SK-N-SH (cell line): Measurements from ENCODE around the gene ZDHHC14. TPM values are rescaled to one million over a fixed set of nuclear protein-coding genes. Genes with fewer than 3 reads are reported as not detected.

Experiments
- CTCF ChIA-PET: fragments of 300-600, 350-600 bp; formaldehyde crosslinking; extraction: SDS; loops from one replicate; lab custom pipeline; 2021; lab: Yijun Ruan, JAX
- POLR2A ChIA-PET: fragments of 350-600 bp; sonication (Branson Sonifier 250); formaldehyde crosslinking; extraction: SDS; loops from one replicate; lab custom pipeline; 2020; ENCODE audit warnings: antibody characterized with exemption, inconsistent platforms; lab: Yijun Ruan, JAX
- DNase-seq: peaks from one replicate; pipeline ENCODE4 v3.0.0; 2012
- H2AFZ ChIP-seq: fragments of 200-600 bp; sonication (generic); 2 replicates; pipeline ENCODE4 v1.8.1; 2016; ENCODE audit warnings: antibody characterized with exemption, mild to moderate bottlenecking, low read depth
- H3F3A ChIP-seq: fragments of 200-600 bp; sonication (generic); replicated peaks from 2 replicates; pipeline ENCODE3; 2016; ENCODE audit warnings: antibody characterized with exemption, mild to moderate bottlenecking; ENCODE audit not compliant: insufficient read depth
- H3K27ac ChIP-seq, 2 experiments: fragments of 200-500 bp in 1 of 2; fragments of 200-600 bp in 1 of 2; sonication (Bioruptor generic) in 1 of 2; sonication (generic), shearing (Covaris generic) in 1 of 2; 2 replicates each; pipeline versions ENCODE4 v1.5.1 to v1.6.1; 2014 to 2016; ENCODE audit warnings: low read depth in 2 of 2, inconsistent platforms in 1 of 2, low read length in 1 of 2, mild to moderate bottlenecking in 1 of 2, mixed read lengths in 1 of 2
- H3K27me3 ChIP-seq: fragments of 200-600 bp; sonication (generic), shearing (Covaris generic); 2 replicates; pipeline ENCODE4 v1.6.1; 2016; ENCODE audit warnings: mixed run types; ENCODE audit not compliant: insufficient read depth
- H3K36me3 ChIP-seq, 2 experiments: fragments of 200-500 bp in 1 of 2; fragments of 200-600 bp in 1 of 2; sonication (Bioruptor generic) in 1 of 2; sonication (generic) in 1 of 2; replicated peaks in 1 of 2; 2 replicates each; pipeline versions ENCODE3 to v1.5.1; 2014 to 2016; ENCODE audit warnings: low read length in 1 of 2, mild to moderate bottlenecking in 1 of 2; ENCODE audit not compliant: insufficient read depth in 2 of 2, control insufficient read depth in 1 of 2
- H3K4me1 ChIP-seq, 2 experiments: fragments of 200-500 bp in 1 of 2; fragments of 200-600 bp in 1 of 2; sonication (Bioruptor generic) in 1 of 2; sonication (generic), shearing (Covaris generic) in 1 of 2; 2 replicates each; pipeline versions ENCODE4 v1.5.1 to v1.6.1; 2014 to 2016; ENCODE audit warnings: low read depth in 1 of 2, low read length in 1 of 2, mixed run types in 1 of 2; ENCODE audit not compliant: insufficient read depth in 2 of 2, control insufficient read depth in 1 of 2
- H3K4me2 ChIP-seq: fragments of 200-600 bp; sonication (generic), shearing (Covaris generic); 2 replicates; pipeline ENCODE4 v1.6.1; 2017; ENCODE audit warnings: mixed run types
- H3K4me3 ChIP-seq, 2 experiments: fragments of 200-500 bp in 1 of 2; fragments of 200-600 bp in 1 of 2; sonication (Bioruptor generic) in 1 of 2; sonication (generic), shearing (Covaris generic) in 1 of 2; 2 replicates each; pipeline versions ENCODE4 v1.5.1 to v1.8.1; 2014 to 2016; ENCODE audit warnings: low read depth in 2 of 2, inconsistent platforms in 1 of 2, low read length in 1 of 2, mild to moderate bottlenecking in 1 of 2, mixed read lengths in 1 of 2, moderate library complexity in 1 of 2
- H3K79me2 ChIP-seq: fragments of 200-600 bp; sonication (generic); 2 replicates; pipeline ENCODE4 v1.8.1; 2017; ENCODE audit warnings: mild to moderate bottlenecking; ENCODE audit not compliant: insufficient read depth
- H3K9ac ChIP-seq: fragments of 200-600 bp; sonication (generic); 2 replicates; pipeline ENCODE4 v1.6.1; 2017; ENCODE audit warnings: mixed run types
- H3K9me2 ChIP-seq: fragments of 200-600 bp; sonication (generic); 2 replicates; pipeline ENCODE4 v1.6.1; 2017; ENCODE audit warnings: mixed run types
- H3K9me3 ChIP-seq: fragments of 200-600 bp; sonication (generic); 2 replicates; pipeline ENCODE4 v1.6.1; 2017; ENCODE audit warnings: mixed run types, mild to moderate bottlenecking, moderate library complexity
- H4K20me1 ChIP-seq: fragments of 200-600 bp; sonication (generic); 2 replicates; pipeline ENCODE4 v1.6.1; 2017; ENCODE audit warnings: mild to moderate bottlenecking, mixed run types; ENCODE audit not compliant: insufficient read depth
- CHD2 ChIP-seq: fragments of 150-350 bp; IDR thresholded peaks from 2 replicates; pipeline ENCODE4 v1.6.1; 2018; ENCODE audit warnings: low read length; ENCODE audit not compliant: partially characterized antibody
- ELF1 ChIP-seq: IDR thresholded peaks from 2 replicates; pipeline ENCODE4 v1.4.0; 2012
- EP300 ChIP-seq, 2 experiments: IDR thresholded peaks; 2 replicates each; pipeline versions ENCODE4 v1.4.0 to v1.6.1; 2012; ENCODE audit warnings: borderline replicate concordance in 1 of 2, low read depth in 1 of 2, low read length in 1 of 2
- EZH2phosphoT487 ChIP-seq: fragments of 200-600 bp; sonication (generic); IDR thresholded peaks from 2 replicates; pipeline ENCODE4 v1.6.1; 2017; ENCODE audit warnings: low read depth, mixed run types, mild to moderate bottlenecking, antibody characterized with exemption, moderate library complexity, borderline replicate concordance
- FOSL2 ChIP-seq: IDR thresholded peaks from 2 replicates; pipeline ENCODE4 v1.4.0; 2012; ENCODE audit warnings: low read depth, mild to moderate bottlenecking, moderate library complexity, borderline replicate concordance
- FOXM1 ChIP-seq: IDR thresholded peaks from 2 replicates; pipeline ENCODE4 v1.4.0; 2012; ENCODE audit warnings: low read depth, mild to moderate bottlenecking
- GABPA ChIP-seq: IDR thresholded peaks from 2 replicates; pipeline ENCODE4 v1.4.0; 2012; ENCODE audit warnings: low read depth, mild to moderate bottlenecking
- GATA2 ChIP-seq: sonication (generic); formaldehyde crosslinking; IDR thresholded peaks from 2 replicates; pipeline ENCODE4 v1.5.0; 2020; ENCODE audit warnings: mild to moderate bottlenecking, missing genetic modification reagents
- JUND ChIP-seq: IDR thresholded peaks from 2 replicates; pipeline ENCODE4 v1.4.0; 2012
- MAX ChIP-seq: IDR thresholded peaks from 2 replicates; pipeline ENCODE4 v1.4.0; 2012; ENCODE audit warnings: low read depth
- MEF2A ChIP-seq: IDR thresholded peaks from 2 replicates; pipeline ENCODE4 v1.4.0; 2012; ENCODE audit warnings: low read depth, borderline replicate concordance
- MXI1 ChIP-seq: IDR thresholded peaks from 2 replicates; pipeline ENCODE4 v1.6.1; 2012; ENCODE audit warnings: mild to moderate bottlenecking, low read depth, low read length, improper control_type of control experiment
- PBX3 ChIP-seq: IDR thresholded peaks from 2 replicates; pipeline ENCODE4; 2012
- RFX5 ChIP-seq: IDR thresholded peaks from 2 replicates; pipeline ENCODE4 v1.6.1; 2012; ENCODE audit warnings: mild to moderate bottlenecking, improper control_type of control experiment, low read length
- RXRA ChIP-seq: IDR thresholded peaks from 2 replicates; pipeline ENCODE4 v1.4.0; 2012; ENCODE audit warnings: low read depth, mild to moderate bottlenecking, borderline replicate concordance
- SMC3 ChIP-seq: IDR thresholded peaks from 2 replicates; pipeline ENCODE4 v1.6.1; 2012; ENCODE audit warnings: low read depth, low read length, improper control_type of control experiment
- WGBS: methylation state at CpG from one replicate; pipeline ENCODE4 v1.1.6; 2017; ENCODE audit warnings: low lambda C conversion rate; 5-methylcytosine and 5-hydroxymethylcytosine counted together
- polyA plus RNA-seq, 3 experiments: library from polyadenylated mRNA; depleted of rRNA; stranded (reverse); fragments of >200 nt; gene quantifications; 2 replicates each; pipeline ENCODE4 v1.2.3, GENCODE V29; 2012
- TF ChIP-seq, protein P1 (sequence below): fragments of 150-350 bp; IDR thresholded peaks from 2 replicates; pipeline ENCODE4 v1.6.1; 2017; ENCODE audit warnings: antibody characterized with exemption, low read length, low read depth, borderline replicate concordance

The ZDHHC14 gene
- polyA plus RNA-seq, 1 of the 3 experiments (the other 2 are of a cell fraction) = 5.4 TPM

DNA sequence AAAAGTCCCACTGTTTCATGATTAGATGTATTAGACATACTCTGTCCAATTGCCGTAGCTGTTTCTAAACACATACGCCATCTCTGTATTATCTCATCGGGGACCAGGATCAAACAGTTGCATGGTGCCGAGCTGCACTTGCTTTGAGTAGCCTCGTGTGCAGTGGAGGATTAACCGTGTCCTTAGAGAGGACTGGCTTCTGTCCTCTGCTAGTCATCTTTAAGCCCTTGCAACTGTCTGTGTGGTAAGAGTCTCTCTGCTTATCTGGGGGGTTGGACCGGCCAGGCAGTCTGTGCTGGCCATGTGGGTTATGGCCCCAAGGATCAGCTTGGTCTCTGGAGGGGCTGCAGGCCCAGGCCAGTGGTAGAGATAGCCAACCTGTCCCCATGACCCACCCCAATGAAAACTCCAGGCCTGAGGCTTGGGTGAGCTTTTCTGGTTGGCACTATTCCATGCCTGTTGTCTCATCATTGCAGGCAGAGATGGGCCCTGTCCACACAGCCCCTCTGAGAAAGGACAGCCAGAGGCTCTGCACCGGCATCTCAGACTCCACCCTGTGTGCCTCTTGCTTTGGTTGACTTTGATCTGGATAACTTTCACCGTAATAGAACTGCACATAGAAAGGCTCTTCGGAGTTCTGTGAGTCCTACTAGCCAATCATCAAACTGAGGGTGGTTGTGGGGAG lies 304.7 kb downstream of the ZDHHC14 start (continued):
- TF ChIP-seq PBX3 = no peak
- TF ChIP-seq FOSL2 = no peak
- TF ChIP-seq SMC3 = no peak
- TF ChIP-seq GABPA = no peak
- no peak for TF ChIP-seq RFX5
- no peak for TF ChIP-seq ELF1

DNA sequence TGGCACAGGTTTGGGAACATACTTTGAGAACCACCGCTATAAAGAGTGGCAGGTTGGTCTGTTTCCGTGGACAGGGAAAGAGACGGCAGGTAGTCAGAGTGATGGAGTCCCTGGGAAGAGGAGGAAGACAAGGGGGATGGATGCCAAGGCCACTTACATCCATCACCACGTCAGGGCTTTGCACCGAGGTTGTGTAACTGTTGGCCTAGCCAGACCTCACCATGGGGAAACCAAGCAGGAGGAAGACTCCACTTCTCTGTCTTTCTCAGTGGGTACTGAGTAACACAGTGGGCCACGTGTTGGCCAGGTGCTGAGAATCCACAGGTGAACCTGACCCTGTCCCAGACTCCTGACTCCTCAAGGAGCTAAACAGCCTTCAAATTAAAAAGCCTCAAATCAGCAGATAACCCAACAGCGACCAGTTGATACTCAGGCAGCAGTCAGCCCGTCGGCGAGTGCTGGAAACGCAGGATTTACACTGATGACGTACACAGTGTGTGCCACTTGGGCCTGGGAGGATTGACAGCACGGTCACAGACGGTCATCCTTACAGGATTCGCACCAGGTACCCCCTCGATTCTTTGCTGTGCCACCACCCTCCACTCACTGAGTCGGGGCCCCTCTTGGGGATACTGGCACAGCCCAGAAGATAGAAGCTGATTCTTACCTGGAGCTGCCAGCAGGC lies 307.4 kb downstream of the ZDHHC14 start:
- no peak overlapping the region for H3K4me3 ChIP-seq
- no peak overlapping the region for H3K9ac ChIP-seq
- H3K79me2 ChIP-seq = no peaks in the 10 kb centered on the region
- no peak overlapping the region for H3K4me2 ChIP-seq
- H3K27ac ChIP-seq = no peak overlapping the region
- POLR2A ChIA-PET = no interaction called here
- H4K20me1 ChIP-seq = no peaks in the 10 kb centered on the region
- 85% methylated on average over 12 of the region's 17 CpGs for WGBS
- no peak overlapping the region for H2AFZ ChIP-seq
- no peaks in the 10 kb centered on the region for H3F3A ChIP-seq
- no peak for DNase-seq
- CTCF ChIA-PET = interaction anchor here (0.9 to 1.7 kb wide), 3 partner anchors 21 to 68 kb away, joined by 3 to 6 read pairs (median 4); no protein-coding TSS in a partner anchor
- H3K27me3 ChIP-seq = no peaks in the 10 kb centered on the region; the same call in 1 of the 2 replicates
- H3K36me3 ChIP-seq = no peaks in the 10 kb centered on the region
- H3K9me2 ChIP-seq = no peaks in the 10 kb centered on the region
- H3K4me1 ChIP-seq = no peaks in the 10 kb centered on the region; a peak in 1 of 4 replicates
- no peak for TF ChIP-seq RXRA
- TF ChIP-seq GATA2 (CRISPR knock-in tag) = no peak
- no peak for TF ChIP-seq MEF2A
- TF ChIP-seq JUND = no peak
- no peak for TF ChIP-seq CHD2
- TF ChIP-seq, protein P1, sequence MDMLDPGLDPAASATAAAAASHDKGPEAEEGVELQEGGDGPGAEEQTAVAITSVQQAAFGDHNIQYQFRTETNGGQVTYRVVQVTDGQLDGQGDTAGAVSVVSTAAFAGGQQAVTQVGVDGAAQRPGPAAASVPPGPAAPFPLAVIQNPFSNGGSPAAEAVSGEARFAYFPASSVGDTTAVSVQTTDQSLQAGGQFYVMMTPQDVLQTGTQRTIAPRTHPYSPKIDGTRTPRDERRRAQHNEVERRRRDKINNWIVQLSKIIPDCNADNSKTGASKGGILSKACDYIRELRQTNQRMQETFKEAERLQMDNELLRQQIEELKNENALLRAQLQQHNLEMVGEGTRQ = no peak
- TF ChIP-seq MXI1 = no peak
- TF ChIP-seq EP300 (IDR thresholded peaks at IDR 0.05; ENCODE audit: borderline replicate concordance in 1 of 2, low read depth in 1 of 2, low read length in 1 of 2) = no peak
- TF ChIP-seq FOXM1 = no peak
- TF ChIP-seq GABPA = no peak
- no peak for TF ChIP-seq EZH2phosphoT487
- TF ChIP-seq MAX = no peak
- TF ChIP-seq, all 33 proteins: peak for 0
- no peaks in the 10 kb centered on the region for H3K9me3 ChIP-seq
